ENCODE measurements around the gene TTBK1. TPM values are rescaled to one million over a fixed set of nuclear protein-coding genes. Genes with fewer than 3 reads are reported as not detected.

The TTBK1 gene
- total RNA-seq, 1 experiment from 2014 or later: 0.68 TPM

DNA sequence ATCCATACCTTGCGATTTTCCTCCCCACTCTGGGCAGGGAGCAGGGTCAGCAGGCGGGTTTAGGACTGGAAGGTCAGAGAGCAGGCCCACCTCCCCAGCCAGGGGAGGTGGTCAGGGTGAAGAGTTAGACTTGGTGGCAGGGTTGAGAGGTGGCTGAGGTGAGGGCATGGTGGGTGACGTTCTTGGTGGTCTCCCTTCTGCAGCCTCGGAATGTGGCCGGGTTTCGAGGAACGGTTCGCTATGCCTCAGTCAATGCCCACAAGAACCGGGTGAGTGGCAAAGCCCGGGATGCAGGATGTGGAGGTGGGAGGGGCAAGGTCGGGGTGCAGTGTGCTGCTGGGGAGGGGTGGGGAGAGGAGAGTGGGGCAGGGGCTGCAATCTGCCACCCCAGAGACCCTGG is 11.6 kb downstream of the TTBK1 start:
- H3K27me3 Mint-ChIP-seq (ENCODE audit: low read depth): peaks cover 7% of the 10 kb centered on the region
- POLR2A ChIA-PET: no interaction called here
- TF ChIP-seq NR2C2 (CRISPR knock-in tag; IDR thresholded peaks at IDR 0.05): no peak
- no peak for TF ChIP-seq ATF3 (CRISPR knock-in tag; conservative IDR thresholded peaks at IDR 0.05)
- TF ChIP-seq CREB1 (CRISPR knock-in tag; IDR thresholded peaks at IDR 0.05): no peak
- TF ChIP-seq ZBTB43 (CRISPR knock-in tag; IDR thresholded peaks at IDR 0.05): no peak
- H3K27ac Mint-ChIP-seq: no peak overlapping the region
- DNase-seq (ENCODE audit: low spot score) (no peak), ATAC-seq (no peak)
- CTCF ChIA-PET: interaction anchor here (1.1 to 1.8 kb wide), 2 partner anchors 9 to 53 kb away, joined by 3 to 5 read pairs; partner anchors contain the start of gene CRIP3
- peaks cover 26% of the 10 kb centered on the region for H3K4me1 Mint-ChIP-seq
- H3K4me3 Mint-ChIP-seq: no peak overlapping the region
- H3K9me3 Mint-ChIP-seq: no peaks in the 10 kb centered on the region
- H3K36me3 Mint-ChIP-seq: no peaks in the 10 kb centered on the region

- Mint-ChIP-seq H3K4me1 (peaks cover 26% of the 10 kb centered on the region), H3K27ac (no peak overlapping the region), H3K36me3 (no peaks in the 10 kb centered on the region), H3K27me3 (ENCODE audit: low read depth) (peaks cover 7% of the 10 kb centered on the region), H3K4me3 (no peak overlapping the region), H3K9me3 (no peaks in the 10 kb centered on the region)
- DNase-seq (ENCODE audit: low spot score) (no peak), ATAC-seq (no peak)
- TF ChIP-seq ZNF423 (CRISPR knock-in tag; IDR thresholded peaks at IDR 0.05) (no peak), TCF7 (CRISPR knock-in tag; IDR thresholded peaks at IDR 0.05; ENCODE audit: low read depth) (no peak), CDX4 (CRISPR knock-in tag; IDR thresholded peaks at IDR 0.05; ENCODE audit: borderline replicate concordance) (no peak), E2F5 (CRISPR knock-in tag; IDR thresholded peaks at IDR 0.05) (no peak), ZNF263 (CRISPR knock-in tag; IDR thresholded peaks at IDR 0.05; ENCODE audit: low read depth) (no peak), AR (CRISPR knock-in tag; IDR thresholded peaks at IDR 0.05) (no peak), ZBTB43 (CRISPR knock-in tag; IDR thresholded peaks at IDR 0.05) (no peak), PRRX2 (CRISPR knock-in tag; IDR thresholded peaks at IDR 0.05) (no peak), ZNF416 (CRISPR knock-in tag; IDR thresholded peaks at IDR 0.05) (no peak), HMGA2 (CRISPR knock-in tag; IDR thresholded peaks at IDR 0.05) (no peak)
- TF ChIP-seq, protein P1, sequence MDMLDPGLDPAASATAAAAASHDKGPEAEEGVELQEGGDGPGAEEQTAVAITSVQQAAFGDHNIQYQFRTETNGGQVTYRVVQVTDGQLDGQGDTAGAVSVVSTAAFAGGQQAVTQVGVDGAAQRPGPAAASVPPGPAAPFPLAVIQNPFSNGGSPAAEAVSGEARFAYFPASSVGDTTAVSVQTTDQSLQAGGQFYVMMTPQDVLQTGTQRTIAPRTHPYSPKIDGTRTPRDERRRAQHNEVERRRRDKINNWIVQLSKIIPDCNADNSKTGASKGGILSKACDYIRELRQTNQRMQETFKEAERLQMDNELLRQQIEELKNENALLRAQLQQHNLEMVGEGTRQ (CRISPR knock-in tag; IDR thresholded peaks at IDR 0.05): no peak
- TF ChIP-seq, protein P2, sequence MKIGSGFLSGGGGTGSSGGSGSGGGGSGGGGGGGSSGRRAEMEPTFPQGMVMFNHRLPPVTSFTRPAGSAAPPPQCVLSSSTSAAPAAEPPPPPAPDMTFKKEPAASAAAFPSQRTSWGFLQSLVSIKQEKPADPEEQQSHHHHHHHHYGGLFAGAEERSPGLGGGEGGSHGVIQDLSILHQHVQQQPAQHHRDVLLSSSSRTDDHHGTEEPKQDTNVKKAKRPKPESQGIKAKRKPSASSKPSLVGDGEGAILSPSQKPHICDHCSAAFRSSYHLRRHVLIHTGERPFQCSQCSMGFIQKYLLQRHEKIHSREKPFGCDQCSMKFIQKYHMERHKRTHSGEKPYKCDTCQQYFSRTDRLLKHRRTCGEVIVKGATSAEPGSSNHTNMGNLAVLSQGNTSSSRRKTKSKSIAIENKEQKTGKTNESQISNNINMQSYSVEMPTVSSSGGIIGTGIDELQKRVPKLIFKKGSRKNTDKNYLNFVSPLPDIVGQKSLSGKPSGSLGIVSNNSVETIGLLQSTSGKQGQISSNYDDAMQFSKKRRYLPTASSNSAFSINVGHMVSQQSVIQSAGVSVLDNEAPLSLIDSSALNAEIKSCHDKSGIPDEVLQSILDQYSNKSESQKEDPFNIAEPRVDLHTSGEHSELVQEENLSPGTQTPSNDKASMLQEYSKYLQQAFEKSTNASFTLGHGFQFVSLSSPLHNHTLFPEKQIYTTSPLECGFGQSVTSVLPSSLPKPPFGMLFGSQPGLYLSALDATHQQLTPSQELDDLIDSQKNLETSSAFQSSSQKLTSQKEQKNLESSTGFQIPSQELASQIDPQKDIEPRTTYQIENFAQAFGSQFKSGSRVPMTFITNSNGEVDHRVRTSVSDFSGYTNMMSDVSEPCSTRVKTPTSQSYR (CRISPR knock-in tag; IDR thresholded peaks at IDR 0.05): no peak
- POLR2A ChIA-PET: no interaction called here
- CTCF ChIA-PET: interaction anchor here (0.8 to 1.8 kb wide), 6 partner anchors 10 to 112 kb away, joined by 3 to 5 read pairs (median 3); partner anchors contain the start of gene CRIP3
These were observed 12.2 kb downstream of the TTBK1 start for GRCh38 chr6:43255408-43256054.

Measured in WTC11 (cell line).